HG02623 (cell line): ENCODE data around the gene CSRP3.
"Not testable (repeated sequence)": the region's sequence is repeated elsewhere in the genome, so short reads cannot be mapped to it uniquely, and the experiment has no call there.

Source experiments
- ATAC-seq: cut with Tn5 transposase; IDR thresholded peaks from one replicate; pipeline ENCODE4 v1.9.1; 2021; ENCODE audit warnings: moderate library complexity; ENCODE audit not compliant: unreplicated experiment

Gene CSRP3

GRCh38 chr11:19191530-19192169 lies 10.1 kb downstream of the CSRP3 start:
- no peak for ATAC-seq

DNA sequence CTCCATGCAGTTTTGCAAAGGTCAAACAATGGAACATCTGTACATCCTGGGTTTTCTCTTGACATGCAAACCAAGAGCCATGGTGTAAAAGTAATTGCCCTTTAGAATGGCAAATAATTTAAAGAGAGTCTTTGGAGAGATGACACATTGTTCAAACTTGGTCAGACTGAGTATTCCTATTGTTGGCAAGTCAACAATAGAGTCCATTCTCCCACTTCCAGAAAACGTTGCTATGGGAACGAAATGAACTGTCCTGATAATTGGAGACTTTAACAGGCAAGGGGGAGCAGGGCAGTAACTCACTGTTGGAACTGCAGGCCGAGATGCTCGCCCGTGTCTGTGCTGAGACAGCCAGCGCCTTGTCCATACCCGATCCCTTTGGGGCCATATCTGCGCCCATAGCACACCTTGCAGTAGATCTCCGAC lies 13.9 kb downstream of the CSRP3 start:
- ATAC-seq, result no peak

- no peak for ATAC-seq
These were observed 14.5 kb downstream of the CSRP3 start for GRCh38 chr11:19187114-19187832.

GRCh38 chr11:19185516-19186052 lies 16.2 kb downstream of the CSRP3 start:
- ATAC-seq, result no peak

- ATAC-seq, result no peak
These were observed 16.7 kb downstream of the CSRP3 start for GRCh38 chr11:19185036-19185435.

DNA sequence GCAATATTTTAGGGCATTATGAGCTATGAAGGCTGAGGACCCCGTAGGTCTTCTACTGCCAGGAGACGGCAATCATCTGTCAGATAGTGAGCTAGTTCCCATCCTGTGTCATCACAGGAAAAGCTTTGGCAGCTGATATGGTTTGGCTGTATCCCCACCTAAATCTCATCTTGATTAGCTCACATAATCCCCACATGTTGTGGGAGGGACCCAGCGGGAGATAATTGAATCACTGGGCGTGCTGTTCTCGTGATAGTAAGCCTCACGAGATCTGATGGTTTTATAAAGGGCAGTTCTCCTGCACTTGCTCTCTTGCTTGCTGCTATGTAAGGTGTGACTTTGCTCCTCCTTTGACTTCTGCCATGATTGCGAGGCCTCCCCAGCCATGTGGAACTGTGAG lies 18.1 kb downstream of the CSRP3 start:
- no peak for ATAC-seq

DNA sequence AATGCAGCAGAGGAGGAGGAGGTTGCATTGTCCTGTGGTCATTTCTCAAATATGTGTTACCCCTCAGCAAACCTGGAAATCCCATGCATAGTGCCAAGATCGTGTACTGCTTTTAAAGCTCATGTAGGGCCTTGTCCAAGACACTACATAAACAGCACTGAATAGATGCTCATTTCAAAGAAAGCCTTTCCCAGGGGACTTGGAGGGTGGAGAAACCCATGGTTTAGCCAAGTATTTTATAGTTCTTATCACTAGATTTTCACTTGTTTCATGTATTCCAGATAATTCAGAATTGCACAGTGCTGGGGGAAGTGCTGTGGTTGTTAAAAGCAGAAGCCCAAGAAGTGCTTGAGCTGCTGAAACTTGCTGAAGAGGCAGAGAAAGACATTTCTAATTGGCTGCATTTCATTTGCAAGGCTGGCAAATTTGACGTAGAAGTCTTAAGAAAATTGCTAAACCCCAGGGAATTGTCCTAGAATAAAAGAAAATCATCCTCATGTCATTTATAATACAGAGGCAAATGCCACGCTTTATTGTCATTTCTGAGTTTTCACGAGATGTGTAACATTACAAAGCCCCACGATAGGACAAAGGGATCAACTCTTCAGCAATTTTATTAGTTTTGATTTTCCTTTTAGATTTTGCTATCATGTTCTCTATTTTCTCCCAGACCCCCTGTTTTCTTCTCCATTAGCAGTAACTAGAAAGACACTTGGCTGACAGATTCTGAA lies 20.1 kb downstream of the CSRP3 start:
- no peak for ATAC-seq

GRCh38 chr11:19176629-19177186 lies 25.1 kb downstream of the CSRP3 start:
- no peak for ATAC-seq

- no peak for ATAC-seq
These were observed 27.7 kb downstream of the CSRP3 start for GRCh38 chr11:19173964-19174638.

DNA sequence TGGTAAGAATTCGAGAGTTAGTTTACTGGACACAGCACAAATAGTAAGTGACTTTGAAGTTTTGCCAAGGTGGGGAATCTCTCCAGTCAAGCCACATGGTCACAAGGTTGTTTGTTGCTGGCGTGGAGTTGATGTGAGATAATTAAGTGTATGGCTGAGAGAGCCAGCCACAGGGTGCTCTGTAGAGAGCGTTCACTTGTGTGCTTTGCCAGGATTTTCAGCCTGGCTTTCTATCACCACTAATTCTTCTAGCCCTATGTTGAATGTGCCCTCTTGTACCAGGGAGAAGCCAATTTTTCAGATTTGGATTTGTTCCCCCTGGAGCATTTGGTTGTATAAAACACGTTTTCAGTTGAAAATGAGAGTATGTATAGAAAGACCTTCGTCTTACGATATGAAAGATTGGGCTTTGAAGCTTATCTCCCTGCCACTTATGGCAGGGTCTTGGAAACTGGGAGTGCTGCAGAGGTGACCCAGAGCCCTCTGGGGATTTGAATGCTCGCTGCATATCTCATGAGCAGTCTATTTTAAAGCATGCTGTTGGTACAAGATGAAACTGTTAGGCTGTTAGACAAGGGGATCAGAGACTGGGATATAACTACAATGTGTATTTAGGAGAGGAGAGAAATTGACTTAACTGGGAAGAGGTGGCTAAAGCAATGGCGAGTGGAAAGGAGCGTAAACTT lies 28.6 kb downstream of the CSRP3 start:
- ATAC-seq, result no peak

DNA sequence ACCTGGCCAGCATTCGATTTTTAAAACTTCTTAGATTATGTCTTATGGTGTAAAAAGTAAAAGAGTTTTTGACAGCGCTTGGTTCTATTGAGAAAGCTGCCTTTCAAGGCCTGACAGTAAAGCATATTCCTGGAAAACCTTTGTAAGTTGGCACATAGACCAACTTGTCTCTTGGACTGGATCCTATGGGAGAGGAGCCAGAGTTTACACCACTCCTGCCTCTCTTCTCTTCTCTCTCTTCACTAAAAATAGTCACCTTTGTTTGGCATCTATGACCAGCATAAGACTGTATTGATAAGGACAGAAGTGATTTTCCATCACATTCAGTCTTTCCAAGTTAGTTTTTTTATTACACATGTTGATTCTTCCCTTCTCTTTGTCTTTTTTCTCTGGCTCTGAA lies 33.7 kb downstream of the CSRP3 start:
- no peak for ATAC-seq

DNA sequence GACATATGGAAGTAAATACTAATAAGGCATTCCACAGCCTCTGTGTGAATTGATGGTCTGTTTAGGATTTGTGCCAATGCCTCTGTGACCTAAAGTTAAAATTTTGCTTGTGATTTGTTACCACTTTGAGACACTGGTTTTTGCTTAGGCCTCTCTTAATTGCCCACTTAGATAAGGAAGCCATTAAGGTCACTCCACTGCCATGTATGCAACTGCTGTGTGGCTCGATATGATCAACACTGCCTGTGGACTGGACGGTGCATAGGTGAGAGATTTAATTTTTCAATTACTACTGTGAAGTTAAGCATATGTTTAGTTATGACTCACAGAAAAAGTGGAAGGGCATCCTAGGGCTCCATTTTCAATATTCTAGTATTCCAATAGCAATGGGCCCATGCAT lies 36.9 kb downstream of the CSRP3 start:
- ATAC-seq, result no peak

GRCh38 chr11:19164230-19164855 lies 37.4 kb downstream of the CSRP3 start:
- ATAC-seq, result no peak

DNA sequence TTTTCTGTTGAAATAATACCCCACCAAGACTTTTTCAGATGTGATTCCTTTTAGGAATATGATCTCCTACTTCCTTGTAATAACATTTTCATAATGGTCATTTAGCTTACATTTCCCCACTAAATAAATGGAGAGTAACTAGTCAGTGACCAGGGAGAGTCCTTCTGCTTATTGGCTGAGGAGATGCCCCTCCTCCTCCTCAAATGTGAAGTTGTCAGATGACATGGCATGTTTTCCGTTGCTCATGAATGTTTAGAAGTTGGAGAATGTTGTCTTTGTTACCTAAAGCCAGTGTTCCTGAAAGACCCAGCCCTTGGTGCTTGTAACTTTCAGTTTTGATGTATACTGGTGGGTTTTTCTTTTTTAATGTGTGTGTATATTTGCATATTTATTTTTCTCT lies 38.2 kb downstream of the CSRP3 start:
- ATAC-seq, result no peak

DNA sequence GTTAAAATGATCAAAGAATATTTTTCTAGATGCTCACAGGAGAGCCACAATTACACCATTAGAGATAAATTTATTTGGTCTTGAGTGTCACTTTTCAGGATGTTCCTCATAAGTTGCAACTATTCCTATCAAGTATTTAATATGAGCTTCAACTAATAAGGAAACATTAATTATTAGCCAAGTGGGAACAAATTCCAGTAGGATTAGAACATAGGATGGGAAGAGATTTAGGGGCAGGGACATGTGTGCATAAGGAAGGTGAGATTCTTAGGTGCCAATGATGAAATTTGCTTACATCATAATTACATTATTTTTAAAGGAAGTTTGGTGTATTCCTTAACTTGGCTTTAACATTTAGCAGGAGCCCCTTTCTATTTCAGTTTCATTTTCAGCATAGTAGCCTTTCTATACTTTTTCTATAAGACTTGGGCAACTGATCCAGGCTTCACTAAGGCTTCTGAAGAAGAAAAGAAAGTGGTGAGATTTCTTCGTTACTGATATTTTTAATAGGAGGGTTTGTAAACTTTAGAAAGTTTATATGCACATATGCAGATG lies 38.8 kb downstream of the CSRP3 start:
- no peak for ATAC-seq

DNA sequence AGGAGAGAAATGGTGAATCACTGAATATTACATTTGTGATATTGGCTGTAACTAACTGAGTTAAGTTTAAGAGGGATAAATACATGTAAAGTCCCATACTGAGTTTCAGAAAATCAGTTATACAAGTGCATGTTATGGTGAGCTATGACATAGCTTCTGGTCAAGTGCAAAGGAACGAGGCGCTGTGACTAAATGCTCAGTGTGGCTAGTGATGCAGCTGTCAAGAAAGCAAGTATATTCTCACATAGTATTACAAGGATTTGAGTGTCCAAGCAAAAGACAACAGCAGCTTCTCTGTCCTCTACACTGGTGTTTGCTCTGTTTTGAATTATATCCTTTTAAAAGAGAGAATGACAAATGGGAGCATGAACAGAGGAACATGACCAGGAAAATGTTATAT lies 40.1 kb downstream of the CSRP3 start:
- no peak for ATAC-seq

GRCh38 chr11:19160847-19161246 lies 40.9 kb downstream of the CSRP3 start:
- no peak for ATAC-seq

- ATAC-seq, result no peak
These were observed 44.9 kb downstream of the CSRP3 start for GRCh38 chr11:19156892-19157291.

- no peak for ATAC-seq
These were observed 56.5 kb downstream of the CSRP3 start for GRCh38 chr11:19145319-19145718.

DNA sequence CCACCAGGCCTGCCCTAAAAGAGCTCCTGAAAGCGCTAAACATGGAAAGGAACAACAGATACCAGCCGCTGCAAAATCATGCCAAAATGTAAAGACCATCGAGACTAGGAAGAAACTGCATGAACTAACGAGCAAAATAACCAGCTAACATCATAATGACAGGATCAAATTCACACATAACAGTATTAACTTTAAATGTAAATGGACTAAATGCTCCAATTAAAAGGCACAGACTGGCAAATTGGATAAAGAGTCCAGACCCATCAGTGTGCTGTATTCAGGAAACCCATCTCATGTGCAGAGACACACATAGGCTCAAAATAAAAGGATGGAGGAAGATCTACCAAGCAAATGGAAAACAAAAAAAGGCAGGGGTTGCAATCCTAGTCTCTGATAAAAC lies 64.9 kb downstream of the CSRP3 start:
- not testable (repeated sequence) for ATAC-seq
